Neural cell (in vitro differentiated cells): Measurements from ENCODE around the gene MEF2A. TPM values are rescaled to one million over a fixed set of nuclear protein-coding genes. Genes with fewer than 3 reads are reported as not detected.

Experiments used
- H2AFZ ChIP-seq: fragments of 200-600, 300-800 bp; sonication (generic), shearing (Covaris generic); 2 replicates; pipeline ENCODE4 v1.6.0; 2014; ENCODE audit warnings: low read depth, mild to moderate bottlenecking, antibody characterized with exemption, low read length, moderate library complexity
- H3F3A ChIP-seq: fragments of 200-600 bp; shearing (Covaris generic); 2 replicates; pipeline ENCODE4 v1.6.1; 2016; ENCODE audit warnings: mild to moderate bottlenecking, moderate library complexity, mixed read lengths, antibody characterized with exemption, low read length; ENCODE audit not compliant: insufficient read depth, poor library complexity, severe bottlenecking
- H3K27ac ChIP-seq: fragments of 200-600, 300-800 bp; sonication (generic), shearing (Covaris generic); 2 replicates; pipeline ENCODE4 v1.5.1; 2014; ENCODE audit warnings: mild to moderate bottlenecking, low read length, moderate library complexity
- H3K27me3 ChIP-seq: fragments of 300-800, 200-600 bp; sonication (generic), shearing (Covaris generic); 2 replicates; pipeline ENCODE4 v1.6.0; 2014; ENCODE audit warnings: mild to moderate bottlenecking, low read depth, low read length, moderate library complexity; ENCODE audit not compliant: insufficient read depth
- H3K36me3 ChIP-seq: fragments of 300-800, 200-600 bp; sonication (generic), shearing (Covaris generic); 2 replicates; pipeline ENCODE4 v1.5.1; 2014; ENCODE audit warnings: mild to moderate bottlenecking, antibody characterized with exemption, low read length, moderate library complexity; ENCODE audit not compliant: insufficient read depth
- H3K4me2 ChIP-seq: fragments of 300-800, 200-600 bp; sonication (generic), shearing (Covaris generic); 2 replicates; pipeline ENCODE4 v1.6.0; 2014; ENCODE audit warnings: mild to moderate bottlenecking, low read length
- H3K4me3 ChIP-seq: fragments of 300-800, 200-600 bp; sonication (generic), shearing (Covaris generic); 2 replicates; pipeline ENCODE4 v1.5.1; 2014; ENCODE audit warnings: mild to moderate bottlenecking, low read length, moderate library complexity
- H3K79me2 ChIP-seq: fragments of 200-600 bp; shearing (Covaris generic); replicated peaks from 2 replicates; pipeline ENCODE4 v1.6.0; 2014; ENCODE audit warnings: mild to moderate bottlenecking, low read length, moderate library complexity; ENCODE audit not compliant: insufficient read depth
- H3K9ac ChIP-seq: fragments of 300-800, 200-600 bp; sonication (generic), shearing (Covaris generic); 2 replicates; pipeline ENCODE4 v1.6.1; 2016; ENCODE audit warnings: mild to moderate bottlenecking, low read length, mixed read lengths
- H3K9me2 ChIP-seq: fragments of 200-600 bp; shearing (Covaris generic); 2 replicates; pipeline ENCODE4 v1.6.1; 2016; ENCODE audit warnings: mild to moderate bottlenecking, low read length, mixed read lengths; ENCODE audit not compliant: insufficient read depth
- H3K9me3 ChIP-seq: fragments of 200-600, 300-800 bp; sonication (generic), shearing (Covaris generic); 2 replicates; pipeline ENCODE4 v1.6.1; 2016; ENCODE audit warnings: mild to moderate bottlenecking, mixed run types, low read length, moderate library complexity, mixed read lengths
- H4K20me1 ChIP-seq: fragments of 200-600 bp; shearing (Covaris generic); 2 replicates; pipeline ENCODE4 v1.6.1; 2016; ENCODE audit warnings: mild to moderate bottlenecking, mixed run types; ENCODE audit not compliant: insufficient read depth
- EP300 ChIP-seq: fragments of 450-650 bp; conservative IDR thresholded peaks from 2 replicates; pipeline ENCODE4 v1.6.1; 2014; ENCODE audit warnings: antibody characterized with exemption, mild to moderate bottlenecking, moderate library complexity; ENCODE audit not compliant: poor library complexity, severe bottlenecking
- EZH2 ChIP-seq: fragments of 200-600, 300-800 bp; shearing (Covaris generic), sonication (generic); IDR thresholded peaks from 2 replicates; pipeline ENCODE4 v1.6.1; 2014; ENCODE audit warnings: antibody characterized with exemption, low read length, borderline replicate concordance, mild to moderate bottlenecking; ENCODE audit not compliant: insufficient read depth, poor library complexity, severe bottlenecking
- MXI1 ChIP-seq: fragments of 450-650 bp; conservative IDR thresholded peaks from 2 replicates; pipeline ENCODE4 v1.6.1; 2014; ENCODE audit warnings: antibody characterized with exemption, mild to moderate bottlenecking; ENCODE audit not compliant: poor library complexity, severe bottlenecking
- POLR2AphosphoS5 ChIP-seq: IDR thresholded peaks from 2 replicates; pipeline ENCODE4 v1.6.1; 2012
- RAD21 ChIP-seq: fragments of 450-650 bp; conservative IDR thresholded peaks from 2 replicates; pipeline ENCODE4 v1.6.1; 2014; ENCODE audit warnings: antibody characterized with exemption, mild to moderate bottlenecking, moderate library complexity
- SMC3 ChIP-seq: fragments of 450-650 bp; conservative IDR thresholded peaks from 2 replicates; pipeline ENCODE4 v1.6.1; 2014; ENCODE audit warnings: antibody characterized with exemption, mild to moderate bottlenecking, moderate library complexity; ENCODE audit not compliant: poor library complexity
- TAF1 ChIP-seq: IDR thresholded peaks from 2 replicates; pipeline ENCODE4 v1.6.1; 2012; ENCODE audit warnings: low read depth
- polyA plus RNA-seq: library from polyadenylated mRNA; depleted of rRNA; stranded (reverse); fragments of >200 nt; gene quantifications from 2 replicates; pipeline ENCODE4 v1.2.3, GENCODE V29; 2014
- TF ChIP-seq, protein P1 (sequence below): IDR thresholded peaks from 2 replicates; pipeline ENCODE4 v1.6.1; 2012; ENCODE audit warnings: borderline replicate concordance
- TF ChIP-seq, protein P2 (sequence below): fragments of 450-650 bp; IDR thresholded peaks from 2 replicates; pipeline ENCODE4 v1.5.1; 2014; ENCODE audit warnings: antibody characterized with exemption, mild to moderate bottlenecking, moderate library complexity; ENCODE audit not compliant: poor library complexity, severe bottlenecking

The MEF2A gene
- polyA plus RNA-seq, 1 donor from 2014 or later: 32.2 TPM

DNA sequence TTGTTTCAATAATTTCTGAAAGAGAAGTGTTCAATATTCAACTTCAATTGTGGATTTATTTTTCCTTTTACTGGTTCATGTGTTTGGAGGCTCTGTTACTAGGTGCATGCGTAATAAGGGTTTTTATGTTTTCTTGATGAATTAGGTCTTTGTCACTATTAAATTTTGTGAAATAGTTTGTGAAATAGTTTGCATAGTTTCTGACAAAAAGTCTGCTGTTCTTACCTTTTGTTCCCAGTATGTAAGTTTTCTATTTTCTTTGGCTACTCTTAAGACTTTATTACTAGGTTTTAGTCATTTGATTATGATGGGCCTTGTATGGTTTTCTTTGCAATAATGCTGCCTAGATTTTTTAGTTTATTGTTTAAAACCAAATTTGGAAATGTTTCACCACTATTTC lies 38.0 kb downstream of the MEF2A start:
- Histone ChIP-seq H3K9me3 (no peaks in the 10 kb centered on the region), H3K79me2 (peaks cover 33% of the 10 kb centered on the region), H3K36me3 (peaks cover 9% of the 10 kb centered on the region), H2AFZ (no peak overlapping the region), H3K4me3 (no peak overlapping the region), H3F3A (no peaks in the 10 kb centered on the region), H3K9ac (no peak overlapping the region), H3K9me2 (no peaks in the 10 kb centered on the region), H3K4me2 (no peak overlapping the region), H4K20me1 (no peaks in the 10 kb centered on the region), H3K27ac (no peak overlapping the region), H3K27me3 (no peaks in the 10 kb centered on the region)
- TF ChIP-seq EP300 (no peak), SMC3 (no peak), POLR2AphosphoS5 (no peak), TAF1 (no peak), EZH2 (no peak), MXI1 (no peak), RAD21 (no peak)
- TF ChIP-seq, protein P1, sequence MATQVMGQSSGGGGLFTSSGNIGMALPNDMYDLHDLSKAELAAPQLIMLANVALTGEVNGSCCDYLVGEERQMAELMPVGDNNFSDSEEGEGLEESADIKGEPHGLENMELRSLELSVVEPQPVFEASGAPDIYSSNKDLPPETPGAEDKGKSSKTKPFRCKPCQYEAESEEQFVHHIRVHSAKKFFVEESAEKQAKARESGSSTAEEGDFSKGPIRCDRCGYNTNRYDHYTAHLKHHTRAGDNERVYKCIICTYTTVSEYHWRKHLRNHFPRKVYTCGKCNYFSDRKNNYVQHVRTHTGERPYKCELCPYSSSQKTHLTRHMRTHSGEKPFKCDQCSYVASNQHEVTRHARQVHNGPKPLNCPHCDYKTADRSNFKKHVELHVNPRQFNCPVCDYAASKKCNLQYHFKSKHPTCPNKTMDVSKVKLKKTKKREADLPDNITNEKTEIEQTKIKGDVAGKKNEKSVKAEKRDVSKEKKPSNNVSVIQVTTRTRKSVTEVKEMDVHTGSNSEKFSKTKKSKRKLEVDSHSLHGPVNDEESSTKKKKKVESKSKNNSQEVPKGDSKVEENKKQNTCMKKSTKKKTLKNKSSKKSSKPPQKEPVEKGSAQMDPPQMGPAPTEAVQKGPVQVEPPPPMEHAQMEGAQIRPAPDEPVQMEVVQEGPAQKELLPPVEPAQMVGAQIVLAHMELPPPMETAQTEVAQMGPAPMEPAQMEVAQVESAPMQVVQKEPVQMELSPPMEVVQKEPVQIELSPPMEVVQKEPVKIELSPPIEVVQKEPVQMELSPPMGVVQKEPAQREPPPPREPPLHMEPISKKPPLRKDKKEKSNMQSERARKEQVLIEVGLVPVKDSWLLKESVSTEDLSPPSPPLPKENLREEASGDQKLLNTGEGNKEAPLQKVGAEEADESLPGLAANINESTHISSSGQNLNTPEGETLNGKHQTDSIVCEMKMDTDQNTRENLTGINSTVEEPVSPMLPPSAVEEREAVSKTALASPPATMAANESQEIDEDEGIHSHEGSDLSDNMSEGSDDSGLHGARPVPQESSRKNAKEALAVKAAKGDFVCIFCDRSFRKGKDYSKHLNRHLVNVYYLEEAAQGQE: no peak
- TF ChIP-seq, protein P2, sequence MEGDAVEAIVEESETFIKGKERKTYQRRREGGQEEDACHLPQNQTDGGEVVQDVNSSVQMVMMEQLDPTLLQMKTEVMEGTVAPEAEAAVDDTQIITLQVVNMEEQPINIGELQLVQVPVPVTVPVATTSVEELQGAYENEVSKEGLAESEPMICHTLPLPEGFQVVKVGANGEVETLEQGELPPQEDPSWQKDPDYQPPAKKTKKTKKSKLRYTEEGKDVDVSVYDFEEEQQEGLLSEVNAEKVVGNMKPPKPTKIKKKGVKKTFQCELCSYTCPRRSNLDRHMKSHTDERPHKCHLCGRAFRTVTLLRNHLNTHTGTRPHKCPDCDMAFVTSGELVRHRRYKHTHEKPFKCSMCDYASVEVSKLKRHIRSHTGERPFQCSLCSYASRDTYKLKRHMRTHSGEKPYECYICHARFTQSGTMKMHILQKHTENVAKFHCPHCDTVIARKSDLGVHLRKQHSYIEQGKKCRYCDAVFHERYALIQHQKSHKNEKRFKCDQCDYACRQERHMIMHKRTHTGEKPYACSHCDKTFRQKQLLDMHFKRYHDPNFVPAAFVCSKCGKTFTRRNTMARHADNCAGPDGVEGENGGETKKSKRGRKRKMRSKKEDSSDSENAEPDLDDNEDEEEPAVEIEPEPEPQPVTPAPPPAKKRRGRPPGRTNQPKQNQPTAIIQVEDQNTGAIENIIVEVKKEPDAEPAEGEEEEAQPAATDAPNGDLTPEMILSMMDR: no peak

- H3K4me2 ChIP-seq: no peak overlapping the region
- H2AFZ ChIP-seq: no peak overlapping the region
- peaks cover 33% of the 10 kb centered on the region for H3K79me2 ChIP-seq
- no peaks in the 10 kb centered on the region for H3F3A ChIP-seq
- H3K27ac ChIP-seq: no peak overlapping the region
- no peaks in the 10 kb centered on the region for H3K9me3 ChIP-seq
- H3K9me2 ChIP-seq: no peaks in the 10 kb centered on the region
- H3K9ac ChIP-seq: no peak overlapping the region
- no peaks in the 10 kb centered on the region for H3K27me3 ChIP-seq
- no peaks in the 10 kb centered on the region for H4K20me1 ChIP-seq
- no peak overlapping the region for H3K4me3 ChIP-seq
- TF ChIP-seq RAD21: no peak
- no peak for TF ChIP-seq POLR2AphosphoS5
- TF ChIP-seq, protein P2: no peak
- no peak for TF ChIP-seq MXI1
- no peak for TF ChIP-seq EP300
- no peak for TF ChIP-seq SMC3
- TF ChIP-seq TAF1: no peak
- no peak for TF ChIP-seq EZH2
- TF ChIP-seq, protein P1: no peak
- peaks cover 8% of the 10 kb centered on the region for H3K36me3 ChIP-seq
Measured at GRCh38 chr15:99604865-99605264, 39.1 kb downstream of the MEF2A start.
